HCT116 (cell line): ENCODE measurements around the gene PBX1. TPM values are rescaled to one million over a fixed set of nuclear protein-coding genes. Genes with fewer than 3 reads are reported as not detected.

ENCODE experiments used
- ATAC-seq: fragments of 200-7000 bp; cut with Tn5 transposase; 2 replicates; pipeline ENCODE4 v1.9.1; 2020; ENCODE audit warnings: mild to moderate bottlenecking, moderate library complexity
- BruUV-seq: library from RNA; stranded (reverse); fragments of 400-500 nt; replicated peaks from 2 replicates; lab custom pipeline; 2021; lab: Mats Ljungman, UMichigan
- CTCF ChIA-PET: fragments of 300-600 bp; sonication (Branson Sonifier 250); formaldehyde crosslinking; loops from one replicate; lab custom pipeline; 2021; ENCODE audit warnings: antibody characterized with exemption; lab: Charles Lee
- POLR2A ChIA-PET: fragments of 300-600, 350-600 bp; sonication (Branson Sonifier 250); formaldehyde crosslinking; loops from one replicate; lab custom pipeline; 2021; ENCODE audit warnings: antibody characterized with exemption; lab: Charles Lee
- RAD21 ChIA-PET, 2 experiments: fragments of 300-600 bp; sonication (Branson Sonifier 250); formaldehyde crosslinking; loops; one replicate each; lab custom pipeline; 2023; ENCODE audit warnings: low total read pairs in 2 of 2; ENCODE audit not compliant: uncharacterized antibody in 2 of 2, unreplicated experiment in 2 of 2, low non-redundant PET in 1 of 2; lab: Charles Lee
- DNase-seq: peaks from one replicate; pipeline ENCODE4 v3.0.0-alpha.2; 2010; ENCODE audit warnings: low read depth, low spot score
- H2AFZ ChIP-seq: fragments of 200-600 bp; shearing (Covaris generic), sonication (generic); 2 replicates; pipeline ENCODE4 v1.6.1; 2017; ENCODE audit warnings: low read depth, mixed run types, mixed read lengths, antibody characterized with exemption, low read length; ENCODE audit not compliant: poor library complexity, severe bottlenecking
- H3K27ac ChIP-seq: 2 replicates; pipeline ENCODE4 v1.5.1; 2012; ENCODE audit warnings: low read depth, low read length
- H3K27me3 ChIP-seq: fragments of 200-600 bp; sonication (generic); 2 replicates; pipeline ENCODE4 v1.6.1; 2016; ENCODE audit warnings: mixed run types, low read length, mixed read lengths; ENCODE audit not compliant: insufficient read depth
- H3K36me3 ChIP-seq, 2 experiments: fragments of 200-500 bp in 1 of 2; fragments of 200-600 bp in 1 of 2; sonication (Bioruptor generic) in 1 of 2; sonication (generic) in 1 of 2; 2 replicates each; pipeline versions ENCODE4 v1.5.1 to v1.6.1; 2014 to 2016; ENCODE audit warnings: low read length in 2 of 2, inconsistent platforms in 1 of 2, mixed read lengths in 1 of 2, mixed run types in 1 of 2; ENCODE audit not compliant: insufficient read depth in 2 of 2, control insufficient read depth in 1 of 2
- H3K4me1 ChIP-seq, 2 experiments: fragments of 200-600 bp in 1 of 2; sonication (generic) in 1 of 2; 2 replicates each; pipeline versions ENCODE4 v1.5.1 to v1.6.1; 2012 to 2017; ENCODE audit warnings: low read length in 2 of 2, inconsistent platforms in 1 of 2, mild to moderate bottlenecking in 1 of 2, mixed read lengths in 1 of 2, mixed run types in 1 of 2, moderate library complexity in 1 of 2; ENCODE audit not compliant: insufficient read depth in 2 of 2, control insufficient read depth in 1 of 2
- H3K4me2 ChIP-seq: fragments of 200-600 bp; sonication (generic); 2 replicates; pipeline ENCODE4 v1.6.1; 2017; ENCODE audit warnings: mixed run types, low read length, mixed read lengths
- H3K4me3 ChIP-seq, 2 experiments: fragments of 200-600 bp in 1 of 2; sonication (generic) in 1 of 2; replicated peaks in 1 of 2; 2 replicates each; pipeline ENCODE4 v1.5.1; 2011 to 2016; ENCODE audit warnings: low read length in 2 of 2, control low read depth in 1 of 2, low read depth in 1 of 2, mild to moderate bottlenecking in 1 of 2, mixed read lengths in 1 of 2, mixed run types in 1 of 2
- H3K79me2 ChIP-seq: fragments of 200-600 bp; sonication (generic); 2 replicates; pipeline ENCODE4 v1.6.1; 2017; ENCODE audit warnings: mild to moderate bottlenecking, mixed run types, low read length, moderate library complexity, mixed read lengths; ENCODE audit not compliant: insufficient read depth
- H3K9ac ChIP-seq: fragments of 200-600 bp; sonication (generic); 2 replicates; pipeline ENCODE4 v1.6.1; 2016; ENCODE audit warnings: low read length, mixed read lengths
- H3K9me2 ChIP-seq: fragments of 200-600 bp; sonication (generic), shearing (Covaris generic); 2 replicates; pipeline ENCODE4 v1.6.1; 2017; ENCODE audit warnings: mixed run types, mild to moderate bottlenecking, moderate library complexity; ENCODE audit not compliant: insufficient read depth
- H3K9me3 ChIP-seq, 2 experiments: fragments of 200-500 bp in 1 of 2; fragments of 200-600 bp in 1 of 2; sonication (Bioruptor generic) in 1 of 2; sonication (generic) in 1 of 2; 2 replicates each; pipeline ENCODE4 v1.6.1; 2014 to 2017; ENCODE audit warnings: low read length in 2 of 2, mixed read lengths in 2 of 2, inconsistent platforms in 1 of 2, low read depth in 1 of 2, mild to moderate bottlenecking in 1 of 2, mixed run types in 1 of 2, moderate library complexity in 1 of 2; ENCODE audit not compliant: control insufficient read depth in 1 of 2, insufficient read depth in 1 of 2
- H4K20me1 ChIP-seq: fragments of 200-600 bp; sonication (generic), shearing (Covaris generic); 2 replicates; pipeline ENCODE4 v1.6.1; 2017; ENCODE audit warnings: mixed run types, mild to moderate bottlenecking, moderate library complexity; ENCODE audit not compliant: insufficient read depth
- ATF3 ChIP-seq: IDR thresholded peaks from 2 replicates; pipeline ENCODE4 v1.6.1; 2012
- CBX3 ChIP-seq: IDR thresholded peaks from 2 replicates; pipeline ENCODE4 v1.6.1; 2012; ENCODE audit warnings: low read depth
- CEBPB ChIP-seq: IDR thresholded peaks from 2 replicates; pipeline ENCODE4 v1.6.1; 2012; ENCODE audit warnings: low read depth
- CTCF ChIP-seq, 3 experiments: fragments of 200-600 bp in 1 of 3; sonication (generic) in 1 of 3; IDR thresholded peaks in 2 of 3; conservative IDR thresholded peaks in 1 of 3; 2 replicates each; pipeline ENCODE4 v1.5.1; 2012 to 2017; ENCODE audit warnings: low read depth in 2 of 3, low read length in 2 of 3, antibody characterized with exemption in 1 of 3, borderline replicate concordance in 1 of 3, control low read depth in 1 of 3, mild to moderate bottlenecking in 1 of 3, mixed read lengths in 1 of 3, mixed run types in 1 of 3, moderate library complexity in 1 of 3; ENCODE audit not compliant: insufficient read depth in 1 of 3
- EGR1 ChIP-seq: IDR thresholded peaks from 2 replicates; pipeline ENCODE4 v1.6.1; 2012; ENCODE audit warnings: low read depth
- ELF1 ChIP-seq: IDR thresholded peaks from 2 replicates; pipeline ENCODE4 v1.6.1; 2012; ENCODE audit warnings: low read depth, borderline replicate concordance
- EZH2 ChIP-seq: fragments of 200-600 bp; sonication (generic); IDR thresholded peaks from 2 replicates; pipeline ENCODE4 v1.6.1; 2017; ENCODE audit warnings: antibody characterized with exemption, mixed run types
- FOSL1 ChIP-seq: IDR thresholded peaks from 2 replicates; pipeline ENCODE4 v1.6.1; 2012; ENCODE audit warnings: low read depth
- JUND ChIP-seq: IDR thresholded peaks from 2 replicates; pipeline ENCODE4 v1.6.1; 2012
- MAX ChIP-seq: IDR thresholded peaks from 2 replicates; pipeline ENCODE4 v1.6.1; 2012
- POLR2A ChIP-seq: IDR thresholded peaks from 2 replicates; pipeline ENCODE4 v1.7.0; 2011; ENCODE audit warnings: borderline replicate concordance; ENCODE audit not compliant: insufficient read depth, insufficient read length; ENCODE audit errors: extremely low read depth
- POLR2AphosphoS5 ChIP-seq: IDR thresholded peaks from 2 replicates; pipeline ENCODE4 v1.6.1; 2011; ENCODE audit warnings: mild to moderate bottlenecking, low read depth, low read length, moderate library complexity
- RAD21 ChIP-seq: IDR thresholded peaks from 2 replicates; pipeline ENCODE4 v1.6.1; 2012; ENCODE audit warnings: low read depth, mild to moderate bottlenecking
- REST ChIP-seq: IDR thresholded peaks from 2 replicates; pipeline ENCODE4 v1.6.1; 2012; ENCODE audit warnings: low read depth
- SIN3A ChIP-seq: IDR thresholded peaks from 2 replicates; pipeline ENCODE4 v1.6.1; 2012; ENCODE audit warnings: low read depth
- SRF ChIP-seq: IDR thresholded peaks from 2 replicates; pipeline ENCODE4 v1.6.1; 2012; ENCODE audit warnings: low read depth
- TCF7L2 ChIP-seq: IDR thresholded peaks from 2 replicates; pipeline ENCODE4 v1.7.0; 2011; ENCODE audit warnings: borderline replicate concordance, inconsistent platforms; ENCODE audit not compliant: insufficient read depth, insufficient read length; ENCODE audit errors: extremely low read depth
- YY1 ChIP-seq: IDR thresholded peaks from 2 replicates; pipeline ENCODE4 v1.6.1; 2011; ENCODE audit warnings: low read length, low read depth, moderate library complexity, mild to moderate bottlenecking; ENCODE audit not compliant: insufficient replicate concordance; ENCODE audit errors: extremely low read depth
- ZFX ChIP-seq: fragments of 450-650 bp; IDR thresholded peaks from 2 replicates; pipeline ENCODE4 v1.6.1; 2017
- ZNF274 ChIP-seq: fragments of 200-500 bp; sonication (Bioruptor generic); IDR thresholded peaks from 2 replicates; pipeline ENCODE4 v1.6.1; 2014; ENCODE audit warnings: mild to moderate bottlenecking, low read depth, low read length, inconsistent platforms
- intact Hi-C: fragments of 100-400 bp; cut with micrococcal nuclease; formaldehyde crosslinking; loops from 2 replicates; pipeline ENCODE4 v1.10.0; 2022
- total RNA-seq: library from RNA; stranded (reverse); gene quantifications from one replicate; pipeline ENCODE4 v1.2.1, GENCODE V29; 2021; ENCODE audit not compliant: unreplicated experiment

PBX1 gene
- total RNA-seq, 1 experiment from 2014 or later = 29.6 TPM

- Histone ChIP-seq H3K4me2 (no peak overlapping the region), H2AFZ (no peak overlapping the region), H3K36me3 (no peaks in the 10 kb centered on the region), H4K20me1 (no peaks in the 10 kb centered on the region), H3K4me1 (peaks cover 24 to 30% of the 10 kb centered on the region in 2 experiments), H3K79me2 (no peaks in the 10 kb centered on the region), H3K9ac (no peak overlapping the region), H3K27me3 (no peaks in the 10 kb centered on the region), H3K9me3 (no peaks in the 10 kb centered on the region), H3K9me2 (no peaks in the 10 kb centered on the region), H3K27ac (no peak overlapping the region), H3K4me3 (no peak overlapping the region)
- intact Hi-C loops = loop anchor here (1.0 to 5.0 kb wide), 9 partner anchors 100 to 1255 kb away; no protein-coding TSS in a partner anchor
- POLR2A ChIA-PET = no interaction called here
- DNase-seq = peak; percentile 19
- RAD21 ChIA-PET = interaction anchor here (0.7 to 1.3 kb wide), 3 partner anchors 170 to 451 kb away, joined by 3 to 4 read pairs (median 3); no protein-coding TSS in a partner anchor
- CTCF ChIA-PET = interaction anchor here (1.2 to 2.3 kb wide), 2 partner anchors 451 to 456 kb away, joined by 5 to 6 read pairs; no protein-coding TSS in a partner anchor
- BruUV-seq = no TSS peak
- ATAC-seq = peak; percentile 75
- no peak for TF ChIP-seq TCF7L2
- TF ChIP-seq EZH2 = no peak
- TF ChIP-seq CBX3 = no peak
- no peak for TF ChIP-seq FOSL1
- TF ChIP-seq ZFX = no peak
- peak; percentile 25 for TF ChIP-seq YY1
- no peak for TF ChIP-seq JUND
- TF ChIP-seq EGR1 = no peak
- no peak for TF ChIP-seq ELF1
- TF ChIP-seq POLR2AphosphoS5 = no peak
- no peak for TF ChIP-seq SIN3A
- TF ChIP-seq RAD21 = peak; percentile 92
- TF ChIP-seq REST = no peak
- no peak for TF ChIP-seq MAX
- peak; percentile 69 to 82 (median 72); a peak in 5 of 6 replicates for TF ChIP-seq CTCF (IDR thresholded peaks at IDR 0.05 in 2 of 3, conservative IDR thresholded peaks at IDR 0.05 in 1 of 3; ENCODE audit: borderline replicate concordance in 1 of 3, insufficient read depth in 1 of 3, low read depth in 2 of 3, low read length in 2 of 3)
- no peak for TF ChIP-seq CEBPB
- no peak for TF ChIP-seq ATF3
- no peak for TF ChIP-seq SRF
- no peak for TF ChIP-seq ZNF274
- no peak for TF ChIP-seq POLR2A
These were observed 58.6 kb downstream of the PBX1 start for GRCh38 chr1:164617377-164618201.
